Measurements from ENCODE around the gene NUTM2D.
A peak's percentile ranks its signal among the peaks of the same experiment; 100 is the strongest.
"Not testable (repeated sequence)": the region's sequence is repeated elsewhere in the genome, so short reads cannot be mapped to it uniquely, and the experiment has no call there.

The NUTM2D gene

GRCh38 chr10:87342711-87343258 is 14.8 kb upstream of the NUTM2D start:
- not testable (repeated sequence) for H3K9me3 Mint-ChIP-seq; H3K27me3 Mint-ChIP-seq (ENCODE audit: low read depth, poor library complexity); H3K36me3 Mint-ChIP-seq (ENCODE audit: low read depth)
- TF ChIP-seq CTCF (IDR thresholded peaks at IDR 0.05) = peak; percentile 25
- H3K4me3 Mint-ChIP-seq = peak overlapping the region; percentile 83
- peaks cover 29% of the 10 kb centered on the region for H3K4me1 Mint-ChIP-seq
- peak overlapping the region; percentile 83 for H3K27ac Mint-ChIP-seq
- DNase-seq = peak; percentile 81

- H3K27ac Mint-ChIP-seq; H3K4me3 Mint-ChIP-seq; DNase-seq; H3K27me3 Mint-ChIP-seq (ENCODE audit: low read depth, poor library complexity); H3K9me3 Mint-ChIP-seq: not testable (repeated sequence)
- Mint-ChIP-seq H3K36me3 (ENCODE audit: low read depth) (peaks cover 11% of the 10 kb centered on the region), H3K4me1 (peaks cover 11% of the 10 kb centered on the region)
These were observed 11.8 kb upstream of the NUTM2D start for GRCh38 chr10:87345743-87346142.

GRCh38 chr10:87350161-87350560 is 7.4 kb upstream of the NUTM2D start:
- DNase-seq; H3K4me3 Mint-ChIP-seq; H3K27ac Mint-ChIP-seq; H3K4me1 Mint-ChIP-seq; H3K27me3 Mint-ChIP-seq (ENCODE audit: low read depth, poor library complexity); H3K9me3 Mint-ChIP-seq: not testable (repeated sequence)
- H3K36me3 Mint-ChIP-seq (ENCODE audit: low read depth) = peaks cover 11% of the 10 kb centered on the region

- H3K4me1 Mint-ChIP-seq; DNase-seq; H3K27ac Mint-ChIP-seq; H3K27me3 Mint-ChIP-seq (ENCODE audit: low read depth, poor library complexity); H3K9me3 Mint-ChIP-seq; H3K4me3 Mint-ChIP-seq: not testable (repeated sequence)
- H3K36me3 Mint-ChIP-seq (ENCODE audit: low read depth) = peaks cover 12% of the 10 kb centered on the region
These were observed 4.7 kb upstream of the NUTM2D start for GRCh38 chr10:87352825-87353224.

GRCh38 chr10:87355110-87355509 is 2.4 kb upstream of the NUTM2D start:
- DNase-seq; H3K36me3 Mint-ChIP-seq (ENCODE audit: low read depth); H3K4me1 Mint-ChIP-seq; H3K27me3 Mint-ChIP-seq (ENCODE audit: low read depth, poor library complexity); H3K4me3 Mint-ChIP-seq; H3K9me3 Mint-ChIP-seq; H3K27ac Mint-ChIP-seq: not testable (repeated sequence)

- not testable (repeated sequence) for H3K9me3 Mint-ChIP-seq; H3K4me3 Mint-ChIP-seq; H3K27ac Mint-ChIP-seq; H3K4me1 Mint-ChIP-seq; H3K36me3 Mint-ChIP-seq (ENCODE audit: low read depth); H3K27me3 Mint-ChIP-seq (ENCODE audit: low read depth, poor library complexity); DNase-seq
These were observed 615 bp downstream of the NUTM2D start for GRCh38 chr10:87358159-87358558.

GRCh38 chr10:87369514-87370112 is 12.1 kb downstream of the NUTM2D start:
- not testable (repeated sequence) for H3K4me1 Mint-ChIP-seq; H3K9me3 Mint-ChIP-seq; H3K27me3 Mint-ChIP-seq (ENCODE audit: low read depth, poor library complexity); DNase-seq; H3K27ac Mint-ChIP-seq; H3K36me3 Mint-ChIP-seq (ENCODE audit: low read depth); H3K4me3 Mint-ChIP-seq

GRCh38 chr10:87374091-87374490 is 16.5 kb downstream of the NUTM2D start:
- not testable (repeated sequence) for H3K27me3 Mint-ChIP-seq (ENCODE audit: low read depth, poor library complexity); H3K9me3 Mint-ChIP-seq; DNase-seq; H3K27ac Mint-ChIP-seq; H3K36me3 Mint-ChIP-seq (ENCODE audit: low read depth); H3K4me3 Mint-ChIP-seq; H3K4me1 Mint-ChIP-seq

- not testable (repeated sequence) for H3K27ac Mint-ChIP-seq; H3K4me1 Mint-ChIP-seq; DNase-seq; H3K9me3 Mint-ChIP-seq; H3K4me3 Mint-ChIP-seq; H3K36me3 Mint-ChIP-seq (ENCODE audit: low read depth); H3K27me3 Mint-ChIP-seq (ENCODE audit: low read depth, poor library complexity)
These were observed 21.6 kb downstream of the NUTM2D start for GRCh38 chr10:87379115-87379514.

- H3K36me3 Mint-ChIP-seq (ENCODE audit: low read depth); H3K27me3 Mint-ChIP-seq (ENCODE audit: low read depth, poor library complexity); H3K4me1 Mint-ChIP-seq; DNase-seq; H3K4me3 Mint-ChIP-seq; H3K27ac Mint-ChIP-seq; H3K9me3 Mint-ChIP-seq: not testable (repeated sequence)
These were observed 25.8 kb downstream of the NUTM2D start for GRCh38 chr10:87383149-87383857.

GRCh38 chr10:87384283-87384682 is 26.7 kb downstream of the NUTM2D start:
- H3K27me3 Mint-ChIP-seq (ENCODE audit: low read depth, poor library complexity); H3K4me3 Mint-ChIP-seq; H3K9me3 Mint-ChIP-seq; H3K27ac Mint-ChIP-seq; H3K36me3 Mint-ChIP-seq (ENCODE audit: low read depth); H3K4me1 Mint-ChIP-seq; DNase-seq: not testable (repeated sequence)

- H3K36me3 Mint-ChIP-seq (ENCODE audit: low read depth); H3K27me3 Mint-ChIP-seq (ENCODE audit: low read depth, poor library complexity); H3K4me3 Mint-ChIP-seq; DNase-seq; H3K27ac Mint-ChIP-seq; H3K4me1 Mint-ChIP-seq; H3K9me3 Mint-ChIP-seq: not testable (repeated sequence)
These were observed 28.3 kb downstream of the NUTM2D start for GRCh38 chr10:87385762-87386360.

GRCh38 chr10:87391360-87391759 is 33.8 kb downstream of the NUTM2D start:
- H3K9me3 Mint-ChIP-seq; H3K36me3 Mint-ChIP-seq (ENCODE audit: low read depth); DNase-seq; H3K27ac Mint-ChIP-seq; H3K4me3 Mint-ChIP-seq; H3K4me1 Mint-ChIP-seq; H3K27me3 Mint-ChIP-seq (ENCODE audit: low read depth, poor library complexity): not testable (repeated sequence)
